Eye (tissue), 1 donor: ENCODE measurements around the gene THBD.
A peak's percentile ranks its signal among the peaks of the same experiment; 100 is the strongest.
"Not testable (repeated sequence)": the region's sequence is repeated elsewhere in the genome, so short reads cannot be mapped to it uniquely, and the experiment has no call there.

Source experiments
- DNase-seq: peaks from one replicate; pipeline ENCODE4 v3.0.0-alpha.2; 2015

Gene THBD

GRCh38 chr20:23033918-23034317 lies 15.6 kb downstream of the THBD start:
- DNase-seq = no peak

GRCh38 chr20:23032750-23033078 lies 16.8 kb downstream of the THBD start:
- no peak for DNase-seq

GRCh38 chr20:23032056-23032749 lies 17.3 kb downstream of the THBD start:
- DNase-seq = peak; percentile 12

- DNase-seq = no peak
Measured at GRCh38 chr20:23031346-23031745, 18.1 kb downstream of the THBD start.

GRCh38 chr20:23029324-23029723 lies 20.1 kb downstream of the THBD start:
- no peak for DNase-seq

GRCh38 chr20:23028392-23028791 lies 21.1 kb downstream of the THBD start:
- DNase-seq = no peak

GRCh38 chr20:23027721-23028120 lies 21.8 kb downstream of the THBD start:
- no peak for DNase-seq

GRCh38 chr20:23025503-23025902 lies 24.0 kb downstream of the THBD start:
- not testable (repeated sequence) for DNase-seq

- no peak for DNase-seq
Measured at GRCh38 chr20:23024701-23025100, 24.8 kb downstream of the THBD start.

- no peak for DNase-seq
Measured at GRCh38 chr20:23023621-23024177, 25.8 kb downstream of the THBD start.

- DNase-seq = no peak
Measured at GRCh38 chr20:23022849-23023248, 26.6 kb downstream of the THBD start.

GRCh38 chr20:23021951-23022350 lies 27.5 kb downstream of the THBD start:
- DNase-seq = no peak

- DNase-seq = no peak
Measured at GRCh38 chr20:23021541-23021940, 27.9 kb downstream of the THBD start.

- DNase-seq = no peak
Measured at GRCh38 chr20:23020230-23021018, 29.0 kb downstream of the THBD start.

GRCh38 chr20:23019403-23019802 lies 30.1 kb downstream of the THBD start:
- DNase-seq = no peak

GRCh38 chr20:23018941-23019340 lies 30.5 kb downstream of the THBD start:
- DNase-seq = no peak

- no peak for DNase-seq
Measured at GRCh38 chr20:23018432-23018831, 31.0 kb downstream of the THBD start.

- DNase-seq = no peak
Measured at GRCh38 chr20:23017516-23017915, 32.0 kb downstream of the THBD start.

GRCh38 chr20:23013429-23013828 lies 36.0 kb downstream of the THBD start:
- no peak for DNase-seq

- no peak for DNase-seq
Measured at GRCh38 chr20:23011008-23011721, 38.3 kb downstream of the THBD start.

- DNase-seq = no peak
Measured at GRCh38 chr20:23010096-23010495, 39.4 kb downstream of the THBD start.

GRCh38 chr20:23009636-23010035 lies 39.8 kb downstream of the THBD start:
- no peak for DNase-seq

- DNase-seq = no peak
Measured at GRCh38 chr20:23008667-23009066, 40.8 kb downstream of the THBD start.
